Keratinocyte (primary cell): ENCODE results near the gene ARHGAP45.

Source experiments
- EZH2 ChIP-seq: IDR thresholded peaks from one replicate; pipeline ENCODE4 v1.6.1; 2012; ENCODE audit warnings: inconsistent platforms, mild to moderate bottlenecking, low read length, moderate library complexity
- TF ChIP-seq, protein P1 (sequence below), 3 experiments: IDR thresholded peaks in 1 of 3; conservative IDR thresholded peaks in 1 of 3; optimal IDR thresholded peaks in 1 of 3; 2 replicates in 2 of 3; 3 replicates in 1 of 3; pipeline versions ENCODE3 to v1.5.1; 2011; ENCODE audit warnings: low read length in 3 of 3, mild to moderate bottlenecking in 3 of 3, moderate library complexity in 2 of 3, control low read depth in 1 of 3, inconsistent platforms in 1 of 3; ENCODE audit not compliant: insufficient read depth in 2 of 3; ENCODE audit errors: extremely low read depth in 1 of 3

DNA sequence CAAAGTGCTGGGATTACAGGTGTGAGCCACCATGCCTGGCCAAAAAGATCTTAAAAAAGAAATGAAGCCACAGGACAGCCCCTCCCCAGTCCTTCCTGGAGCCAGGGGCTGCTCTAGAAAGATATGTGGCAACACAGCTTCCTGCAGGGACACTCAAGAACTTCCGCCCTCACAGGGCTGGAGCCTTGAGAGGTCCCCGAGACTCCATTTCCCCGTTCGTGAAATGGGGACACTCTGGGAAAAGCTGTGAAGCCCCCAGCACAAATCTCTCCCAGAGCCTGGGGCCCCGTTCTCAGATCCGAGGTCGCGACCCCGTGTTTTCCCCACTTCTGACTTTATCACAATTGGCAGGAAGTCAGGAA lies 34.4 kb downstream of the ARHGAP45 start:
- TF ChIP-seq, protein P1, sequence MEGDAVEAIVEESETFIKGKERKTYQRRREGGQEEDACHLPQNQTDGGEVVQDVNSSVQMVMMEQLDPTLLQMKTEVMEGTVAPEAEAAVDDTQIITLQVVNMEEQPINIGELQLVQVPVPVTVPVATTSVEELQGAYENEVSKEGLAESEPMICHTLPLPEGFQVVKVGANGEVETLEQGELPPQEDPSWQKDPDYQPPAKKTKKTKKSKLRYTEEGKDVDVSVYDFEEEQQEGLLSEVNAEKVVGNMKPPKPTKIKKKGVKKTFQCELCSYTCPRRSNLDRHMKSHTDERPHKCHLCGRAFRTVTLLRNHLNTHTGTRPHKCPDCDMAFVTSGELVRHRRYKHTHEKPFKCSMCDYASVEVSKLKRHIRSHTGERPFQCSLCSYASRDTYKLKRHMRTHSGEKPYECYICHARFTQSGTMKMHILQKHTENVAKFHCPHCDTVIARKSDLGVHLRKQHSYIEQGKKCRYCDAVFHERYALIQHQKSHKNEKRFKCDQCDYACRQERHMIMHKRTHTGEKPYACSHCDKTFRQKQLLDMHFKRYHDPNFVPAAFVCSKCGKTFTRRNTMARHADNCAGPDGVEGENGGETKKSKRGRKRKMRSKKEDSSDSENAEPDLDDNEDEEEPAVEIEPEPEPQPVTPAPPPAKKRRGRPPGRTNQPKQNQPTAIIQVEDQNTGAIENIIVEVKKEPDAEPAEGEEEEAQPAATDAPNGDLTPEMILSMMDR (optimal IDR thresholded peaks at IDR 0.05 in 1 of 3, IDR thresholded peaks at IDR 0.05 in 1 of 3, conservative IDR thresholded peaks at IDR 0.05 in 1 of 3; ENCODE audit: extremely low read depth in 1 of 3, insufficient read depth in 2 of 3, low read length in 3 of 3), result no peak
- no peak for TF ChIP-seq EZH2
